DMS114 treated with DMSO at 0.1 percent for 48 hours (cell line): ENCODE data around the gene FAM98C.

ENCODE experiments used
- DNase-seq: peaks from one replicate; lab custom pipeline; 2025; ENCODE audit not compliant: unreplicated experiment; lab: John Stamatoyannopoulos, UW

The FAM98C gene

DNA sequence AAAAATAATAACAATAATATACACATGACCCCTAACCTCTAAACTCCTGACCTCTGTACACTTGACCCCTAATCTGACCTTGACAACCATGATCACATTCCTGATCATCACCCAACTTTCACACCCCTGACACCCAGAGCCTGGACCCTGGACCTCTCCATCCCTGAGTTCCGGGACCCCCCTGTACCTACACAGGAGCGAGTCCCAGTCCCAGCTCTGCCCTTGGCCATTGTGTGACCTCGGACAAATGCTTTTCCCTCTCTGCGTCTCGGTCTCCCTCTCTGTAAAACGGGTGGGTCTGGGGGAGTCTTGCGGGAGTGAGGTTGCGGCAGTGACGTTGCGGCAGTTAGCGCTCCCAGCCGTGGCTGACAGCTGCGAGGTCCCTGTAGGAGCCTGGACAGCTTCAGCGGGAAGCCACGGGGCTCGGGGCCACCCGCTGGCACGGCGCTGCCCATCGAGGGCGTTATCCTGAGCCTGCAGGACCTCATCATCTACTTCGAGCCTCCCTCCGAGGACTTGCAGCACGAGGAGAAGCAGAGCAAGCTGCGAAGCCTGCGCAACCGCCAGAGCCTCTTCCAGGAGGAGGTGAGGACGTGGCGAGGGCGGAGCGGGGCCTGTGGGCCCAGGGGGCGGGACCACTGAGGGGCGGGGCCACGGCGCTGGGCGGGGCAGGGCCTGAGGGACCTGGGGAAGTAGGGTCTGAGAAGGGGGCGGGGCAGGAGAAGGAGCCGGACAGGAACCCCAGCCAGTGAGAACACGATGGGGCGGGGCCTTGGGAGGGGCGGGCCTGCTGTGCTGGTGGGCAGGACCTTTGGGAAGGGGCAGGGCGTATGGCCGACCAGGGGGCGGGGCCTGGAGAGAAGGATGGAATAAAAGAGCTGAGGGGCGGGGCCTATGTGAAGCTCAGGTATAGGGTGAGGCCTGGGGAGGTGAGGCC lies 49.8 kb downstream of the FAM98C start:
- DNase-seq = no peak

DNA sequence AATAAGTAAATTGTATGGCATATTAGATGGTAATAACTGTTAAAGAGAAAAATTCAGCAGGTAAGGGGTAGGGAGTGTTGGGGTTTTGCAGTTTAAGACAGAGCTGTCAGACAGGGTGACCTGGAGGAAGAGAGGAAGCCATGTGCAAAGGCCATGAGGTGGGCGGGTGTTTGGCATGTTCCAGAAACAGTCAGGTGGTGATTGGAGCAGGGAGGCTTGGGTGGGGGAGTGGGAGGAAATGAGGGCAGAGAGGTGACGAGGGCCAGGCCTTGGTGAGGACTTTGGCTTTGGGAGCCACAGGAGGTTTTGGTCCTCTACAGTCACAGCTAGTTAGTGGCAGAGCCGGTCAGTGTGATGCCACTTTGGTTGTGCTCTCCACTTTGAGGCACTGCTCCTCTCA lies 50.7 kb downstream of the FAM98C start:
- DNase-seq = no peak

DNA sequence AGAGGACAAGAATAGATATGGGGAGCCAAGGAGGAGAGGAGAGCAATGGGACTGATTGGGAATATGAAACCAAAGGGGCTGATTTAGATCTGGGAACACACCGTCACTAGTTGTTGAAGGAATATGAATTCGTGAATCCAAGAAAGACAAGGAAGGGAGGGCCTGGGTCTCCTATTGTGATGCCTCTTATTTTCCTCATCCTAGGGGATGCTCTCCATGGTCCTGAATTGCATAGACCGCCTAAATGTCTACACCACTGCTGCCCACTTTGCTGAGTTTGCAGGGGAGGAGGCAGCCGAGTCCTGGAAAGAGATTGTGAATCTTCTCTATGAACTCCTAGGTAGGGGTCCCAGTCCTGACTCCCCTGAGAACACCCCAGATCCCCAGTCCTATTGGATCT lies 52.1 kb downstream of the FAM98C start:
- DNase-seq = no peak

DNA sequence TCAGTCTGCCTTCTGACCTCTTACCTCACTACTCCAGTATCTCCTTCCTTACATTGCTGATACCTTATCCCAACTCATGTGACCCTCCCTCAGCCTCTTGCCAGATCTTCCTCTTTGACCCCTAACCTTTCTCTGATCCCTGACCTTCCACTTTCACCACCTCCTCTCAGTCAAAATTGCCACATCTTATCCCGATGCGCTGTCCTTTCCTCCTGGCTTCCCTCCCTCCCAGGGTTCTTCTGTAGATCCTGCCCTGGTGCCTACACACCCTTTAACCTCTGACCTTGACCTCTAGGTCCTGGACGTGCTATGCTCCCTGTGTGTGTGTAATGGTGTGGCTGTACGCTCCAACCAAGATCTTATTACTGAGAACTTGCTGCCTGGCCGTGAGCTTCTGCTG lies 54.3 kb downstream of the FAM98C start:
- no peak for DNase-seq

DNA sequence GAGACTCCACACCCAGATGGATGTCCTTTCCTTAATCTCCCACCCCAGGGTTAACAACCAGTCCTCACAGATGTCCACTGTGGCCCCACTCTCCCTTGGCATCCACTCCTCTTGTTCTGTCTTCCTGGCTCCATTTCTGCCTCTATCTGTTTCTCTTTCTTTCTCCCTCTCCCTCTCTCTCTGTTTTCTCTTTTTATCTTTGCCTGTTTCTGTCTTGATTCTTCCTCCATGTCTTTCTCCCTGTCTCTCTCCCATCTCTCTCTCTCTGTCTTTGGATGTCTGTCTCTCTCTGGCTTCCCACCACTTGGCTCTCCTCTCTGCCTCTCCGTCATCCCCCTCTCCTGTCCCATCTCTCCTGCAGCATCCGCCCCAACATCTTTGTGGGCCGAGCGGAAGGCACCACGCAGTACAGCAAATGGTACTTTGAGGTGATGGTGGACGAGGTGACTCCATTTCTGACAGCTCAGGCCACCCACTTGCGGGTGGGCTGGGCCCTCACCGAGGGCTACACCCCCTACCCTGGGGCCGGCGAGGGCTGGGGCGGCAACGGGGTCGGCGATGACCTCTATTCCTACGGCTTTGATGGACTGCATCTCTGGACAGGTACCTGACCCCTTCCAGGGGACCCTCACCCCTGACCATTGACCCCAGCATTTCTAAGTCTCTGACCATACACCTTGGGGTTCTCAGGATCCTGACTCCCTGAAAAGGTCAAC lies 55.0 kb downstream of the FAM98C start:
- no peak for DNase-seq
